Stimulated activated CD4-positive, alpha-beta T cell treated with anti-CD3 and anti-CD28 coated beads, Interleukin-2, amount 100 ng/mL, for 4 hours (primary cell): Measurements from ENCODE around the gene C1QTNF6.

Experiments
- DNase-seq: peaks from one replicate; pipeline ENCODE4 v3.0.0-alpha.2; 2020; ENCODE audit warnings: low read depth

Gene C1QTNF6

DNA sequence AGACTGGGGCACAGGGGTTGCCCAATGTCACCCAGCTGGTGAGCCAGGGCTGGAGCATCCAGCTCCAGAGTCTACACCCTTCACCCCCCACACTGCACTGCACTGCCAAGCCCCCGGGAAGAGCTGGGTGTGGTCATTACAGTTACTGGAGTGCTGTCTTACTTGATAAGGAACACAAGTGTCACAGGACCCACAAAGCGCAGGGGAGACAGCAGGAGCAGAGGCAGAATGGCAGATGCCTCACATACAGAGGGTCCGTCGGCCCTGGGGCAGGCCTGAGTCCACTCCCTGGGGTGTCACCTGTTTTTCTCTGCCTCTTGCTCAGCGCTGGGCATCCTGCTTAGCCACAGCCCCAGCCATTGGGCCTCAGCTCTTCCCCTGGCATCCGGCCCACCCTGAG, 46.1 kb downstream of the C1QTNF6 start:
- DNase-seq = no peak

DNA sequence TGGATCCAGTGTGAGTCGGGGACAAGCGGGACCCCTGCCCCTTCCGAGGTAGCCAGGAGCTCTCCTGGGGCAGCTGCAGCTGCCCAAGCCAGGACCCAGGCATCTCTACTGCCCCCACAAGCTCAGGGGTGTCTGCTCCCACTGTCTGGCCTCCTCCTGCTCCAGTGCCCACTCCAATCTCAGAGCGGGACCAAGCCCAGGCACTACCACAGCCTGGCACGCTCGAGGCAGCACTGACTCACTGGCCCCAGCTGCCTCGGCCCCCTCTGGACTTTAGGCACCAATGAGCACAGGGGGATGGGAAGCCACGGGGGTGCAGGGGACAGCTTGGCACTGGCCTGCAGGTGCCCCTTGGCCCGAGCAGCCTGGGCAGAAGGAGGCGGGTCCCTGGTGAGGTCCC, 46.6 kb downstream of the C1QTNF6 start:
- DNase-seq = no peak

DNA sequence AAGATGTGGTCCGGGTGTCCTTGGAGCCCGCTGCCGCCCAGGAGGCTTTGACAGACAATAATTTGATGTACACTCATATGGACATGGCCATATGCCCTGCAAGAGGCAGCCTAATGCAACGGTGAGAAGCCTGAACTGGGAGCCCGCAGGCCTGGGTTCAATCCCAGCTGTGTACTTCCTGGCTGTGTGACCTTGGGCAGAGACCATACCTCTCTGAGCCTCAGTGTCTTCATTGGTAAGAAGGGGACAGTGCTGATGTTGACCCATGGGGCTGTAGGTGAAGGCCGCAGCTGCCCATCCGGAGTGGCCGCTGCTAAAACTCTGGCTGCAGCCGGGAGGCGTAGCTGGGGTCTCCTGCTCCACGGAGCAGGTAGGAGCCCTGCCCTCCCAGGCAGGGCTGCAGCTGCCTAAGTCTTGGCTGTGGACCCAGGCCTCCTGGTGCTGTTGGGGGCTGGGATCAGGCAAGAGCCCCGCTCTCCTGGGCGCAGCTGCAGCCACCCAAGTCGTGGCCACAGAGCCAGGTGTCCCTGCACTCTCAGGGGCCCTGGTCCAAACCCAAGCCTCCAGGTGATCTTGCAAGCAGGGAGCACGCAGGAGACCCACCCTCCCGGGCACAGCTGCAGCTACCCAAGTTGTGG, 47.2 kb downstream of the C1QTNF6 start:
- no peak for DNase-seq

DNA sequence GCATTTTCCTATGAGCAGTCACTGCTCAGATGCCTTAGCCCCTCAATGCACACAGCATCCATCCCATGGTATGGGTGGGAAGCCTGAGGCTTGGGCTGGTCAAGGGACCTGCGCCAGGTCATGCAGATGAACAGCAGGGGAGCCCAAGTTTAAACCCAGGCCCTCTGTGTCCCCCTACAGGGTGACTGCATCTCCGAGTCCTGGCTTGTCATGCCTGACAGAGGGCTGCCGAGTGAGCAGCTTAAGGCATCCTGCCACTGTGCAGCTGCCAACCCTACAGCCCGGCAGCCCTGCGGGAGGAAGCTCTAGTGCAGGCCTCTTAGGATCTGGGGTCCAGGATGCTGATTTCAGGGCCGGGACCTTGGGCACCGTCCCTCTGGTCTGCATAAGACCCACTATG, 48.3 kb downstream of the C1QTNF6 start:
- no peak for DNase-seq

DNA sequence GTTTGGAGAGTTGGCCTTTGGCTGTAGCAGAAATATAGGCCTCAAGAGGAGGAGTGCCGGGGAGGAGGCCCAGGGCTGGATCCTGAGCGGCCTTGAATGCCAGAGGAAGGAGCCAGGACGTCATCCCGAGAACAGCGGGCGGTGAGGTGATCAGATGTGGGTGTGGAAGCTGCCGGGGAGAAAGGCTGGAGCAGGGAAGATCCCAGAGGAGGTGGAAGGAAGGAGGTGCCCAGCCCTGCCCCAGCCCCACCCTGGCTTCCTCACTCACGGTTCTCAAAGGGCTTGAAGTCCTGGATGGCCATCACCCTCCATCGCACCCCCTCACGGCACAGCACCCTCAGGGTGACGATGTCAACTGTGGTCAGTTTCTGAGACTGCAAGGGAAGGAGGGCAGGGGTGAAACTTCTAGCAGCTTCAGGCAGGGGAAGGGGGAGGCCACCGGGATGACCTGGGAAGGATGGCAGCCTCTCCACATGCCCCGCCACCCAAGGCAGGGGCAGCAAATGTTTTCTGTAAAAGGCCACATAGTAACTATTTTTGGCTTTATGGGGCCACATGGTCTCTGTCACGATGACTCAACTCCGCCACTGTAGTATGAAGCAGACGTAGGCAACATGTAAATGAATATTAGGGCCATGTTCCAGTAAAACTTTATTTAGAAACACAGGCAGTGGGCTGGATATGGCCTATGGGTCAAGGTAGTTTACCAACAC, 49.0 kb downstream of the C1QTNF6 start:
- no peak for DNase-seq

DNA sequence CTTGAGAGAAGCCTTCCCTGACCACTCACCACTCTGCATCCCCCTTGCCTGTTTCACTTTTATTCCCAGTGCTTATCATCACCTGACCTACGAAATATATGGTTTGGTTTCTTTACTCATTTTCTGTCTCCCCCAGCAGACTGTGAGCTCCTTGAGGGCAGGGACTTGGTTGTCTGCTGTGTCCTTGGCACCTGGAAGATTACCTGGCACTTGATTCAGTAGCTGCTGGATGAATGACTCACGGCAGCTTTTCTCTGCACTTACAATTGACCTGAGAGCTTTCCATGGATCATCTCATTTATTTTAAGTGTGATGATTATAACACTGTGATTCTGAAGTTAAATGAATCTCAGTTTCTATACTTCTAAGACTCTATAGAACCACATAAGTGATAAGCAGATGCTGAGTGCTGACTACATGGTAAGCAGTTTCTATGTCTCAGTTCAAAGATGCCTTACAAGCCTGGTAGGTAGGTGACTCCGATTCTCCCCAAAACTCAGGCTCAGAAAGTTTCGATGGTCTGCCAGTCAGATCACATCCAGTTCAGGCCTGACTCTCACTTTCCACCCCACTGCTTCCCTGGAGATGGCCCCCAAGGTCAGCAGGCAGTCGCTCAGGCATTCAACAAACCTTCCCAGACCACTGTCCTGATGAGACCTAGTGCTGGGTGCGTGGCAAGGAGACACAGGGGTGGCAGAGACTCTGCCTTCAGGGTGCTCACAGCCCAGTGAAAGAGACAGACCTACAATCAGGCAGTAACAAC, 50.0 kb downstream of the C1QTNF6 start:
- DNase-seq = no peak

DNA sequence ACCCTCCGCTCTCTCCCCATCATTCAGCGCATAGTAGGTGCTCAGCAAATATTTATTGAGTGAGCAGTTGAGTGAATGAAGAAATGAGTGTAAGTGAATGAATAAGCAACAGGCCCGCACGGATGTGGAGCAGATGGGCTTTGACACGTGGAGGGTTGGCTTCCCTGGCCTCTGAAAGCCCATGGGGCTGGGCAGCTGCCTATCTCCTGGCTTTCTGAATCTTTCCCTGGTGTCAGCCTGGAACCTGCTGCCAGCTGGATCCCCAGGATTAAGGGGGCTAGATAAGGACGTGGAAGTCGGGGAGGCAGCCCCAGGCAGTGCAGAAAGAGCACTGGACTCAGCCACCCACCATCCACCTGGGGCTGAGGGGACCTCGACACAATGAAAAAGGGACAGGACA, 50.9 kb downstream of the C1QTNF6 start:
- no peak for DNase-seq

DNA sequence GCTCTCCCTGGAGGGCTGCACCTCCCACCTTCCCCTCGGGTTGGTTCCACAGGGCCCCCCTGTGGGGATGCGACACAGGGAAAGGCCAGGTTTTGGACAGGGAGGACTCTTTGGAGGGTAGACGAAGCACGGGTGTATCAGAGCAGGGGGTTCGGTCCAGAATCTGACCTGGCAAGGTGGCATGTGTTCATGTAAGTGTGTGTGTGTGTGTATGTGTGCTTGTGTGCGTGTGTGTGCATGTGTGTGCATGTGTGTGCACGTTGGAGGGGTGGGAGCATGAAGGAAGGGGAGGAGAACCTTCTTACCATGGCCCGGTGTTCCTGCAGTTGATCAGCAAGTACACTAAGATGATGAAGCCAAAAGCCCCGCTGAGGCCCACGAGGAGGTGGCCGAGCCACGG, 53.0 kb downstream of the C1QTNF6 start:
- no peak for DNase-seq

DNA sequence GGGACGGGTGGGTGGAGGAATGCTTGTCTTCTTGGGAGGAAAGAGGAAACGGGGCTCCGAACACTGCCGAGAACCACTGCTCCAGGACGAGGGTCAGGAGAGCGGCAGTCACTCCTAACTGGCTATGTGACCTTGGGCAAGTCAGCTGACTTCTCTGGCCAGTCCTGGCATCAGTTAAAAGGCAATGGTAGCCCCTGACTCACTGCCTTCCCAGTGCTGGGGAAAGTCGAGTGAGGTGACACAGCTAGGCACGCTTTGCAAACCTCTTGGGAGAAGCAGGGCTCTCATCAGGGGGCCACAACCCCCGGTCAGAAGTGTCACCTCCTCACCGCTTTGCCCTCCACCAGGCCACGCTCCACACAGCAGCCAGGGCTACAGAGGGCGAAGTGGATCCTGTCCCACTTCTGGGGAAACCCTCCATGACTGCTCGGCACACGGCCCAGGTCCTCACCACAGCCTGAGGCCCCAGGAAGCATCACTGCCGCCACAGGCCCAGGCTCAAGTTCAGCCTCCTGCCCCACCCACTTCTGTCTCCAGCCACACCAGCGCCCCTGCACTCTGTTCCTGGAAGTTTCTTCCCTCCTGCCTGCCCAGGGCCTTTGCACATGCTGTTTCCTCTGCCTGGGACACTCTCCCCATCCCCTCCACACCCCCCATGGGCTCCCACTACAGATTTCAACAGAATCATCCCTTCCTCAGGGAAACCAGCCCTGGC, 54.6 kb downstream of the C1QTNF6 start:
- DNase-seq = no peak

DNA sequence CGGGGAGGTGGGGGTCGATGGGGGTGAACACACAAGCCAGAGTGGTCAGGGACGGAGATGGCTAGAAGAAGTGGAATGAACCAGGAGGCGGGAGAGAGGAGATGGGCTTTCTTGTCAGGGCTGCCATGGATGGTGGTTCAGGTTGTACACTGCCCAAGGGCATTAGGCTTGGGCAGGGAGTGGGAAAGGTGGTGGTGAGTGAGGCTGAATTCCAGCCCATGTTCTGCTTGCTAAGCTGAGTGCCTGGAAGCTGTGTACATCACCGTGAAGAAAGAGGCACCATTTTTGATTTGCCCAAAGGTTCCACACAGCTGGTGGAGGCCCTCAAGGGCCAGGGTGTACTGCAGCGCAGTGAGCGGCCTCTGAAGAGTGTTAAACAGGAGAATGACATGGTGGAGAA, 55.3 kb downstream of the C1QTNF6 start:
- DNase-seq = no peak
